ENCODE results near the gene RANBP10.

GRCh38 chr16:67764158-67764667 lies 42.1 kb downstream of the RANBP10 start:
- TF ChIP-seq EZH2 (IDR thresholded peaks at IDR 0.05), result no peak
- no peak for TF ChIP-seq POLR2AphosphoS5 (IDR thresholded peaks at IDR 0.05; ENCODE audit: borderline replicate concordance, low read depth, low read length)

Measured in SK-N-MC (cell line).